Neural cell (in vitro differentiated cells): Measurements from ENCODE around the gene TMEM170A. TPM values are rescaled to one million over a fixed set of nuclear protein-coding genes. Genes with fewer than 3 reads are reported as not detected.

Source experiments
- H2AFZ ChIP-seq: fragments of 200-600, 300-800 bp; sonication (generic), shearing (Covaris generic); 2 replicates; pipeline ENCODE4 v1.6.0; 2014; ENCODE audit warnings: low read depth, mild to moderate bottlenecking, antibody characterized with exemption, low read length, moderate library complexity
- H3F3A ChIP-seq: fragments of 200-600 bp; shearing (Covaris generic); 2 replicates; pipeline ENCODE4 v1.6.1; 2016; ENCODE audit warnings: mild to moderate bottlenecking, moderate library complexity, mixed read lengths, antibody characterized with exemption, low read length; ENCODE audit not compliant: insufficient read depth, poor library complexity, severe bottlenecking
- H3K27ac ChIP-seq: fragments of 200-600, 300-800 bp; sonication (generic), shearing (Covaris generic); 2 replicates; pipeline ENCODE4 v1.5.1; 2014; ENCODE audit warnings: mild to moderate bottlenecking, low read length, moderate library complexity
- H3K27me3 ChIP-seq: fragments of 300-800, 200-600 bp; sonication (generic), shearing (Covaris generic); 2 replicates; pipeline ENCODE4 v1.6.0; 2014; ENCODE audit warnings: mild to moderate bottlenecking, low read depth, low read length, moderate library complexity; ENCODE audit not compliant: insufficient read depth
- H3K36me3 ChIP-seq: fragments of 300-800, 200-600 bp; sonication (generic), shearing (Covaris generic); 2 replicates; pipeline ENCODE4 v1.5.1; 2014; ENCODE audit warnings: mild to moderate bottlenecking, antibody characterized with exemption, low read length, moderate library complexity; ENCODE audit not compliant: insufficient read depth
- H3K4me2 ChIP-seq: fragments of 300-800, 200-600 bp; sonication (generic), shearing (Covaris generic); 2 replicates; pipeline ENCODE4 v1.6.0; 2014; ENCODE audit warnings: mild to moderate bottlenecking, low read length
- H3K4me3 ChIP-seq: fragments of 300-800, 200-600 bp; sonication (generic), shearing (Covaris generic); 2 replicates; pipeline ENCODE4 v1.5.1; 2014; ENCODE audit warnings: mild to moderate bottlenecking, low read length, moderate library complexity
- H3K79me2 ChIP-seq: fragments of 200-600 bp; shearing (Covaris generic); replicated peaks from 2 replicates; pipeline ENCODE4 v1.6.0; 2014; ENCODE audit warnings: mild to moderate bottlenecking, low read length, moderate library complexity; ENCODE audit not compliant: insufficient read depth
- H3K9ac ChIP-seq: fragments of 300-800, 200-600 bp; sonication (generic), shearing (Covaris generic); 2 replicates; pipeline ENCODE4 v1.6.1; 2016; ENCODE audit warnings: mild to moderate bottlenecking, low read length, mixed read lengths
- H3K9me2 ChIP-seq: fragments of 200-600 bp; shearing (Covaris generic); 2 replicates; pipeline ENCODE4 v1.6.1; 2016; ENCODE audit warnings: mild to moderate bottlenecking, low read length, mixed read lengths; ENCODE audit not compliant: insufficient read depth
- H3K9me3 ChIP-seq: fragments of 200-600, 300-800 bp; sonication (generic), shearing (Covaris generic); 2 replicates; pipeline ENCODE4 v1.6.1; 2016; ENCODE audit warnings: mild to moderate bottlenecking, mixed run types, low read length, moderate library complexity, mixed read lengths
- H4K20me1 ChIP-seq: fragments of 200-600 bp; shearing (Covaris generic); 2 replicates; pipeline ENCODE4 v1.6.1; 2016; ENCODE audit warnings: mild to moderate bottlenecking, mixed run types; ENCODE audit not compliant: insufficient read depth
- EP300 ChIP-seq: fragments of 450-650 bp; conservative IDR thresholded peaks from 2 replicates; pipeline ENCODE4 v1.6.1; 2014; ENCODE audit warnings: antibody characterized with exemption, mild to moderate bottlenecking, moderate library complexity; ENCODE audit not compliant: poor library complexity, severe bottlenecking
- EZH2 ChIP-seq: fragments of 200-600, 300-800 bp; shearing (Covaris generic), sonication (generic); IDR thresholded peaks from 2 replicates; pipeline ENCODE4 v1.6.1; 2014; ENCODE audit warnings: antibody characterized with exemption, low read length, borderline replicate concordance, mild to moderate bottlenecking; ENCODE audit not compliant: insufficient read depth, poor library complexity, severe bottlenecking
- MXI1 ChIP-seq: fragments of 450-650 bp; conservative IDR thresholded peaks from 2 replicates; pipeline ENCODE4 v1.6.1; 2014; ENCODE audit warnings: antibody characterized with exemption, mild to moderate bottlenecking; ENCODE audit not compliant: poor library complexity, severe bottlenecking
- POLR2AphosphoS5 ChIP-seq: IDR thresholded peaks from 2 replicates; pipeline ENCODE4 v1.6.1; 2012
- RAD21 ChIP-seq: fragments of 450-650 bp; conservative IDR thresholded peaks from 2 replicates; pipeline ENCODE4 v1.6.1; 2014; ENCODE audit warnings: antibody characterized with exemption, mild to moderate bottlenecking, moderate library complexity
- SMC3 ChIP-seq: fragments of 450-650 bp; conservative IDR thresholded peaks from 2 replicates; pipeline ENCODE4 v1.6.1; 2014; ENCODE audit warnings: antibody characterized with exemption, mild to moderate bottlenecking, moderate library complexity; ENCODE audit not compliant: poor library complexity
- TAF1 ChIP-seq: IDR thresholded peaks from 2 replicates; pipeline ENCODE4 v1.6.1; 2012; ENCODE audit warnings: low read depth
- polyA plus RNA-seq: library from polyadenylated mRNA; depleted of rRNA; stranded (reverse); fragments of >200 nt; gene quantifications from 2 replicates; pipeline ENCODE4 v1.2.3, GENCODE V29; 2014
- TF ChIP-seq, protein P1 (sequence below): fragments of 450-650 bp; IDR thresholded peaks from 2 replicates; pipeline ENCODE4 v1.5.1; 2014; ENCODE audit warnings: antibody characterized with exemption, mild to moderate bottlenecking, moderate library complexity; ENCODE audit not compliant: poor library complexity, severe bottlenecking

The TMEM170A gene
- polyA plus RNA-seq, 1 donor from 2014 or later, result 35.9 TPM

DNA sequence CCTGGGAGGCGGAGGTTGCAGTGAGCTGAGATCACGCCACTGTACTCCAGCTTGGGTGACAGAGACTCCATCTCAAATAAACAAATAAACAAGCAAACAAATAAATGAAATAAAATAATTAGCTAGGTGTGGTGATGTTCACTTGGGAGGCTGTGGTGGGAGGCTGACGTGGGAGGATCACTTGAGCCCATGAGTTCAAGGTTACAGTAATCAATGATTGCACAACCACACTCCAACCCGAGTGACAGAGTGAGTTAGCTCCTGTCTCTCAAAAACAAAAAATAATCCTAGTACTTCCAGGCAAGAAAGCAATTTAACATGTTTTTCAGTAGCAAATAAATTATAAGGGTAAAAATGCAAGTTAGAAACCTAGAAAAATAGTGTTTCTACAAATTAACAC lies 57.5 kb downstream of the TMEM170A start:
- TF ChIP-seq MXI1 (no peak), EP300 (no peak), RAD21 (no peak), POLR2AphosphoS5 (no peak), SMC3 (no peak), TAF1 (no peak), EZH2 (no peak)
- TF ChIP-seq, protein P1, sequence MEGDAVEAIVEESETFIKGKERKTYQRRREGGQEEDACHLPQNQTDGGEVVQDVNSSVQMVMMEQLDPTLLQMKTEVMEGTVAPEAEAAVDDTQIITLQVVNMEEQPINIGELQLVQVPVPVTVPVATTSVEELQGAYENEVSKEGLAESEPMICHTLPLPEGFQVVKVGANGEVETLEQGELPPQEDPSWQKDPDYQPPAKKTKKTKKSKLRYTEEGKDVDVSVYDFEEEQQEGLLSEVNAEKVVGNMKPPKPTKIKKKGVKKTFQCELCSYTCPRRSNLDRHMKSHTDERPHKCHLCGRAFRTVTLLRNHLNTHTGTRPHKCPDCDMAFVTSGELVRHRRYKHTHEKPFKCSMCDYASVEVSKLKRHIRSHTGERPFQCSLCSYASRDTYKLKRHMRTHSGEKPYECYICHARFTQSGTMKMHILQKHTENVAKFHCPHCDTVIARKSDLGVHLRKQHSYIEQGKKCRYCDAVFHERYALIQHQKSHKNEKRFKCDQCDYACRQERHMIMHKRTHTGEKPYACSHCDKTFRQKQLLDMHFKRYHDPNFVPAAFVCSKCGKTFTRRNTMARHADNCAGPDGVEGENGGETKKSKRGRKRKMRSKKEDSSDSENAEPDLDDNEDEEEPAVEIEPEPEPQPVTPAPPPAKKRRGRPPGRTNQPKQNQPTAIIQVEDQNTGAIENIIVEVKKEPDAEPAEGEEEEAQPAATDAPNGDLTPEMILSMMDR, result no peak
- Histone ChIP-seq H3K9ac (no peak overlapping the region), H3K79me2 (no peaks in the 10 kb centered on the region), H3K4me2 (no peak overlapping the region), H3K36me3 (no peaks in the 10 kb centered on the region), H3K9me2 (no peaks in the 10 kb centered on the region), H3K4me3 (no peak overlapping the region), H2AFZ (no peak overlapping the region), H3K9me3 (no peaks in the 10 kb centered on the region), H3K27ac (no peak overlapping the region), H3F3A (no peaks in the 10 kb centered on the region), H3K27me3 (no peaks in the 10 kb centered on the region), H4K20me1 (no peaks in the 10 kb centered on the region)

DNA sequence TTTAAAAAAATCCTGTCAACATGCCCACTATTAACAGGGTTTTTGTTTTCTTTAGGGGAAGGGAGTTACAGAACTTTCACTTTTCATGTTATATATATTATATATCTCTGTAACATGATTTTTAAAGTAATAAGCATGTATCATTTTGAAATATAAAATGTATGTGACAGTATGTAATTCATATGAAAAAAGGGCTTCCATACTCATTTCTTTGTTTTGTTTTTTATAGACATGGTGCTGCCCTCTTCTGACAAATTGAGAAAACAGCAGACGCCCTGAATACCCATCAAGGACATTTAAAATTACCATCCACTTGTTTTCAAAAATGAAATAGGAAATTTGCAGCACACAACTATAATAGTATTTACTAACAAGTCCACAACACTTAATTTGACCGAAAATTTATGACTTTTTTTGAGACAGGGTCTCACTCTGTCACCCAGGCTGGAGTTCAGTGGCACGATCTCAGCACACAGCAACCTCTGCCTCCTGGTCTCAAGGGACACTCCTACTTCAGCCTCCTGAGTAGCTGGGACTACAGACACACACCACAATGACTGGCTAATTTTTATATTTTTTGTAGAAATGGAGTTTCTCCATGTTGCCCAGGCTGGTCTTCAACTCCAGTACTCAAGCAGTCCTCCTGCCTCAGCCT lies 61.5 kb downstream of the TMEM170A start:
- Histone ChIP-seq H3K27ac (no peak overlapping the region), H3K4me3 (no peak overlapping the region), H3K4me2 (no peak overlapping the region), H3K27me3 (no peaks in the 10 kb centered on the region), H3K9ac (no peak overlapping the region), H3K36me3 (no peaks in the 10 kb centered on the region), H3K9me2 (no peaks in the 10 kb centered on the region), H3F3A (no peaks in the 10 kb centered on the region), H4K20me1 (no peaks in the 10 kb centered on the region), H3K9me3 (no peaks in the 10 kb centered on the region), H3K79me2 (no peaks in the 10 kb centered on the region), H2AFZ (peak overlapping the region; percentile 32)
- TF ChIP-seq MXI1, result no peak
- peak; percentile 75 for TF ChIP-seq RAD21
- TF ChIP-seq, protein P1, result peak; percentile 82
- TF ChIP-seq POLR2AphosphoS5, result no peak
- peak; percentile 79 for TF ChIP-seq SMC3
